Epidermal melanocyte (primary cell): ENCODE measurements around the gene PAPPA.

Experiments used
- DNase-seq: peaks from one replicate; pipeline ENCODE4 v3.0.0; 2011; ENCODE audit warnings: low spot score; ENCODE audit not compliant: insufficient read length

Gene PAPPA

DNA sequence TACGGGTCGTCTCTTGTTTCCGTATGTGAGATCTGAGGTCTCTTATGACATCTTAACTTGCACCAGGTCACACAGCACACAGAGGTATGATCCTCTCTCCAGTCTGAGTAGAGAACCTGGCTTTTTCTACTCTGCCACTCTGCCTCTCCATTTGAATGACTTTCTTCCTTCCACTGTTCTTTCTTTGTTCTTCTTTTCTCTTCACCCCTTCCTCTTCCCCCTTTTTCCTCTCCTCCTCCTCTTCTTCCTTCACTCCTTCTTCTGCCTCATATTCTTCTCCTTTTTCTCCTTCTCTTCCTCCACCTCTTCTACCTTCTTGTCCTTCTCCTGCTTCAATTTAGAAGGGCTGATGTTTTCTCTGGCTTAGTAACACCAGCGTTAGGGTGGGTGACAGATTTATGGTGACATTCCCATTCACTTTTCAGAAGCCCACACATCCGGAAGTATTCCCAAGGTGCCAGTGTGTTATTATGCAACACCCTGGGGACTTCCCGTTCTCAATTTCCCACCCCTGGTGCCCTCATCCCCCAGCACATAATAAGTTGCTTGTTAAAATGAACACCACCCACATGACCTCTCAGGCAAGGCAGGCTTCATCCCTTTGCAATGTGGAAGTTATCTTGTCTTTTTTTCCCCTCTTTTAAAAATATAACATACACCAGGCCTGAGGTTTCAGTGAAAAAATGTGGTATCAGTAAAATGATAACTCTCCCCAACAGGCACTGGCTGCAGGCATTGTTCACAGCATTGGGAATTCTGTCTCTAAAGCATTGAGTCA is 122.0 kb downstream of the PAPPA start:
- DNase-seq: no peak

- no peak for DNase-seq
Observed at GRCh38 chr9:116276196-116276493, 122.6 kb downstream of the PAPPA start.

DNA sequence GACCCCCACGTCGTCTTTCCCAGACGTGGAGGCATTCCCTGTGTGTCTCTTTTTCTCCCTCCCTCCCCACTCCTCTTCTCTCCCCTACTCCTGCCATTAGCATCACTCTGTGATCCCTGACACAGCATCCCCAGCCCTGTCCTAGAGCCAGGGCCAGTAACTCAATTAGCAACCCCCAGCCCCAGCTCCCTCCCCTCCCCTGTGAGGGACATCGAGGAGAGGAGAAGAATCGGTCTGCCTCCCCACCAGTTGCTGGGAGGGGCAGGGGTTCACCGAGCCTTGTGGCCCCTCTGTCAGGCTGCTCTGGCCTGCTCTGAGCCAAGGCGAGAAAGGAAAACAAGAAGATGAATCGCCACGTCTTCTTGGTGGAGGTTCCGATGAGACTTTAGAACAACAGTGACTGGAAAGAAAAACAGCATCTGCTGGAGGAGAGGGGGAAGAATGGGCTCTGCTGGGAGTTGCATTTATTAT is 123.1 kb downstream of the PAPPA start:
- no peak for DNase-seq

- DNase-seq: no peak
Observed at GRCh38 chr9:116278326-116278725, 124.7 kb downstream of the PAPPA start.

DNA sequence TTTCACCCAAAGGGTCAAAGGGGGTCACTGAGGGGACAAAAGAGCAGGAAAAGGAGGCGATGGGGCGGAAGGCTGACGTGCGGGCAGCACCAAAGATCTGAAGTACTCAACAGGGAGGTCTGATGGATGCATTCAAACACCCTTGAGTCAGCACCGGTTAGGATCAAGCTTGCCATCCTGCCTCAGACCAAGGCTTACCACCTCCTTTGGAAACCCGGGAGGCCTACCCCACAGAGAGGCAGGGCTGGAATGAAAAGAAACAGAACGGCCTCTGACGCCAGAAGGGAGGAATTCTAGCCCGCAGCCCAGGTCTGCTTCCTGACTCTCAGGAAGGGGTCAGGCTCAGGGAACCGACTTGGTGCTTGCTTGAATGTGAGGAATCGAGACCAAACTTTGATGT is 125.6 kb downstream of the PAPPA start:
- DNase-seq: no peak

DNA sequence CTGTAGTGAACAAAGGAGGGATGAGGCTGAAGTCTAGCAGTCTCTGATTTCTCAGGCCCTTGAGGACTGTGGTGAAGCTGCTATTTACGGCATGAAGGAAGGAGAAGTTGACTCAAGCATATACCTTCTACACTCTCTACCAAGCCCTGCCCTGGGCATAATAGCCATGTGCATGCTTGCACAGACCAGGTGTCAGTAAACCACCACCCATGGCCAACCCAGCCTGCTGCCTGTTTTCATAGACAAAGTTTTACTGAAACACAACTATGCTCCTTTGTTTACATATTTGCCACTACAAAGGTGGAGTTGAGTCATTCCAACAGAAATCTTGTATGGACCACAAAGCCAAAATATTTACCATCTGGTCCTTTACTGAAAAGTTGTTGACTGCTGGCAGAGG is 126.9 kb downstream of the PAPPA start:
- DNase-seq: no peak

DNA sequence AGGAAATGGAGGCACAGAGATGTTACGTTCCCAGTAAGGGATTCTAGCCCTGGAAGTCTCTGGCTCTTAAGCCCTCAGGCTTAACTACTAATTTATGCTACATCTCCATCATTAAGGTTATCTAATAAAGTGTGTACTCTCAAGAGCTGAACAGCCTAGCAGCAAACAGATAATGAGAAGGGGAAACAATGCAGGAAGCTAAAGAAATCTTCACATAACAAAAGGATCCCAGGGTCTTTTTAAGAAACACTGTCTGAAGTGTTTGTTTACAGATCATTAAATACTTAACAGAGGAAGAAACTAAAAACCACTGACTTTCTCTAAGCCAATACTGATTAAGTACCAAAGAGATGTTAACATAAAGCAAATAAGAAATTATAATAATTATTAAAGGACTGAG is 129.0 kb downstream of the PAPPA start:
- DNase-seq: no peak

DNA sequence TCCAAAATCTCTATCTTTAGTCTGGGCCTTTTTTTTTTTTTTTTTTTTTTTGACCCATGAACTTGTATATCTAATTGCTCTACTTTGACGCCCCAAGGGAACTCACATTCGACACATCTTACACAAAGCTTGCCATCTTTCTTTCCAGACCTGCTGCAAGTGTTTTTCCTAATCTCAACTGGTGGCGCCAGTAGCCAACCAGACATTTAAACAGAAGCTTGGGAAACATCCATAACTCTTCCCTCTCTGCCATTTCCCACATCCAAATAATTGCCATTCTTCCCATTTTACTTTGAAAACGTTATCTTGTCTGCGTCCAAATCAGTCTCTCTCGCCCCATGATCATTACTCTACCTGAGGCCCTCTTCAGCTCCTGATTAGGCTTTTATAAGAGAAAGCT is 130.9 kb downstream of the PAPPA start:
- no peak for DNase-seq

- no peak for DNase-seq
Observed at GRCh38 chr9:116285320-116285719, 131.7 kb downstream of the PAPPA start.

- DNase-seq: no peak
Observed at GRCh38 chr9:116286297-116286696, 132.7 kb downstream of the PAPPA start.

- DNase-seq: no peak
Observed at GRCh38 chr9:116287721-116288120, 134.1 kb downstream of the PAPPA start.

GRCh38 chr9:116288658-116289057 is 135.1 kb downstream of the PAPPA start:
- no peak for DNase-seq

- DNase-seq: no peak
Observed at GRCh38 chr9:116297346-116297745, 143.8 kb downstream of the PAPPA start.

DNA sequence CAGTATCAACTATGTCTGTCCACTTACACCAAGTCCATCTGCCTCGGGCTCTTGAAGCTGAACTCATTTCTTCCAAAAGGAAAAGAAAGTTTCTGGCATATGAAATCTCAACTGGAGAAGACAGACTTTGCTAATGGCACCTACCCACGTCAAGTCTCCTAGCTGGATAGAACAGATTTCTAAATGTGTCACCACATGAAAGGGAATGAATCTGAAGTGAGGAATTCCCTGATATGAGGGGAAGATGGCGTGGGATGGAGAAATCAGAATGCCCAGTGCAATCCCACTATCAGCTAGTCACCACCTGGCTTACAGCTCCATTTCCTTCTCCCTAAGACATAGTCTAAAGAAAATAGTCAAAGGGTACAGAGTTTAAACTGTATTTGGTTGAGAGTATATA is 144.7 kb downstream of the PAPPA start:
- DNase-seq: no peak

GRCh38 chr9:116298878-116299391 is 145.3 kb downstream of the PAPPA start:
- DNase-seq: no peak

DNA sequence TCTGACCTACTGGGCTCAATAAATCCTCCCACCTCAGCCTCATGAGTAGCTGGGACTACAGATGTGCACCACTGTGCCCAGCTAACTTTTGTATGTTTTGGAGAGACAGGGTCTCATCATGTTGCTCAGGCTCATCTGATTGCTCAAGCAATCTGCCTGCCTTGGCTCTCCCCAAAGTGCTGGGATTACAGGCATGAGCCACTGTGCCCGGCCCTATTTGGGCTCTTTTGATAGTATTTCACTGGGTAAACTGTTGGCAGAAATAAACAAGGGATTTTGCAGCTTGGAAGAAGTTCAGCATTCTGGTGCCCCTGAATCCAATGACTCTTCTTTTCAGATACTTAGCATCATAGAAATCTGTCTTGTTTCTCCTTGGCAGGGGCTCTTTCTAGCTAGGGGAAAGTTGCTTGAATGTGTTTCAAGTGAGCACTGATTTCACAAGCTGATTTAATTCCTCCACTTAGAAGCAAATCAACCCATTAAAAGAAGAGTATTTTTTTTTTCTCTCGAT is 146.8 kb downstream of the PAPPA start:
- DNase-seq: no peak

GRCh38 chr9:116303270-116303669 is 149.7 kb downstream of the PAPPA start:
- DNase-seq: no peak

DNA sequence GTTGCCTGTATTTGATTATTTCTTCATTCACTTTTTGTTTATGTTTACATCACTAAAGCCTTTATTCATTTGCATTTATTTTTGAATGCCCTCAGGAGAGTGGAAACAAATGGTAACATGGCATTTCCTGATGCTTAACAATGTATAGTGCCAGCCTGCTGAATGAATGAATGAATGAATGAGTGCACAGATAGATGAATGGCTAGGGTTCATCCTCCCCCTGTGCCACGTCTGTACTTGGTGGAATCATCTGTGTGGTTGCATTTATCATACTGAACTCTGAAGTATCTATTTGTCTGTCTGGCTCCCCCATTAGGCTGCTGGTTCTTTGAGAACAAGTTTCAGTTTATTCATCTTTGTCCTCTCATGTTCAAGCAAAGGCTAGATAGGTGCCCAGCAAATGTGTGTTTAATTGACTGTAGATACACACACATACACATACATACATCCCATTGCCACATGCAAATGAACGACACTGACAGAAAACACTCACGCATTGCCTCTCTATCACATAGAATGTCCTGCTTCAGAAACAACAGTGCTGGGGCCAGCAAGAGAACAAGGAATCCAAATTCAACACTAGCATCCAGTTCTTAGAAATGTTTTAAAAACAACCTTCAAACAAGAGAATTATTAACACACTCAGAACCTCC is 150.4 kb downstream of the PAPPA start:
- DNase-seq: no peak

- DNase-seq: no peak
Observed at GRCh38 chr9:116304761-116305160, 151.2 kb downstream of the PAPPA start.

DNA sequence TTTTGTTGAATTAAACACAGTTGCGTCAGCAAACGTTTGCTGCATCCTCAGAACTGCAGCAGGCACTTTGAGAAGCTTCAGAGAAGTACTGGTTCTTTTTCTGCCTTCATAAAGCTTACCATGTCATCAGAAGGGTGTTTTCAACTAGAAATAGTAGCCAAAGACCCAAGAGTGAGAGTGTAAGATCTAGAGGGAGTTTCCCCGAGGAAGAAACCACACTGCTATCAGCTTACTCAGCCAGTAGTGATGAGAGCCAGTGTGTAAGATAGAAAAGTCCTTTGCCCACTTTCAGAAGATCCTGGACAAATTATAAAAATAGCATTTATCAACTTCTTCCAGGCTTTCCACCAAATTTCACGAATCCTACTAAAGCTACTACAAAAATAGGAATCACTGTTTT is 154.5 kb downstream of the PAPPA start:
- DNase-seq: no peak

- DNase-seq: no peak
Observed at GRCh38 chr9:116309900-116310611, 156.5 kb downstream of the PAPPA start.

DNA sequence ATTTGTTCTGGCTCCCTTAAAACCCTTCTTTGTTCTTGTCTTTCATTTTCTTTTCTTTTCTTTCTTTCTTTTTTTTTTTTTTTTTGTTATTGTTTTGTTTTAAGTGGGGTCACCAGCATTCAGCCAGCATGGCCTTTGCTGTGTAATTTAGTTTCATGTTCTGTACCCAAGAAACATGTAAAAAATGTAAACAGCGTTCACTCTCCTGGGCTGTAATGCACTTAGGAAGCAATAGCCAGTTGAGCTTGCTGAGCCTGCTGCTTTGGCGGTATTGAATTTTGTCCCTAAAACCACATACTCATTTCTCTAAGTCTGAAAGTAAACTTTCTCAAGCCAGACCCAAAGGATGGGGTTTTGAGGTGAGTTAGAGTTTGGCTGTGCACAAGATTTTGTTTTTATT is 158.6 kb downstream of the PAPPA start:
- no peak for DNase-seq
